Measurements from ENCODE around the gene PLA1A.

DNA sequence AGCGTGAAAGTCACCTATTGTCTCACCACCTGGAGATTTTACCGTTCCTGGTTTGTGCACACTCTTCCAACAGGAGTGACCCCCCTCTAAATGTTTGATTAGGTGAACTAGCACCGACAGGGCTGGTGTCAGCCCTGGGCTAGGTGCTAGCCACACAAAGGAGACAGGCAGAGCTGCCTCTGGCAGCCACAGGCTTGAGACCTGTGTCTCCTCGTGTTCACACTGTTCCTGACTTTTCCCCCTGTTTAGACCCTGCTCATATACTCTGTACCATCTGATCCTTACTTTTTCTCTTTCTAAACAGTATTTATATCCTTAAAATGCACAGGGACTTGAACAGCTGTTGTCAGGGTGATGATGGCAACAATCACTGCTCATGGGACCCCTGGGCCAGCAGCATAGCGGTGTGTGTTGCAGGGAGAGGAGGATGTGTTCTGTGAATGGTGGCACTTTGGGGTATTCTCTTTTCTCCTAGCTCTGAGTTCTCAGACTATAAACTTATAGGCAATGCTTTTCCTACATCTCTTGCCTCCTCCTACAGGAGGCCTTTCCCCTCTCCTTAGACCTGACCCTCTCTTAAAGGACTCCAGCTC is 43.8 kb upstream of the PLA1A start:
- TF ChIP-seq, protein P1, sequence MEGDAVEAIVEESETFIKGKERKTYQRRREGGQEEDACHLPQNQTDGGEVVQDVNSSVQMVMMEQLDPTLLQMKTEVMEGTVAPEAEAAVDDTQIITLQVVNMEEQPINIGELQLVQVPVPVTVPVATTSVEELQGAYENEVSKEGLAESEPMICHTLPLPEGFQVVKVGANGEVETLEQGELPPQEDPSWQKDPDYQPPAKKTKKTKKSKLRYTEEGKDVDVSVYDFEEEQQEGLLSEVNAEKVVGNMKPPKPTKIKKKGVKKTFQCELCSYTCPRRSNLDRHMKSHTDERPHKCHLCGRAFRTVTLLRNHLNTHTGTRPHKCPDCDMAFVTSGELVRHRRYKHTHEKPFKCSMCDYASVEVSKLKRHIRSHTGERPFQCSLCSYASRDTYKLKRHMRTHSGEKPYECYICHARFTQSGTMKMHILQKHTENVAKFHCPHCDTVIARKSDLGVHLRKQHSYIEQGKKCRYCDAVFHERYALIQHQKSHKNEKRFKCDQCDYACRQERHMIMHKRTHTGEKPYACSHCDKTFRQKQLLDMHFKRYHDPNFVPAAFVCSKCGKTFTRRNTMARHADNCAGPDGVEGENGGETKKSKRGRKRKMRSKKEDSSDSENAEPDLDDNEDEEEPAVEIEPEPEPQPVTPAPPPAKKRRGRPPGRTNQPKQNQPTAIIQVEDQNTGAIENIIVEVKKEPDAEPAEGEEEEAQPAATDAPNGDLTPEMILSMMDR (IDR thresholded peaks at IDR 0.05) = no peak
- no peak for TF ChIP-seq POLR2A (IDR thresholded peaks at IDR 0.05)
